DOHH2 (cell line): ENCODE data around the gene SCFD2.
"Not testable (repeated sequence)": the region's sequence is repeated elsewhere in the genome, so short reads cannot be mapped to it uniquely, and the experiment has no call there.

Experiments used
- H3F3A ChIP-seq: fragments of 200-600 bp; sonication (generic), shearing (Covaris generic); 2 replicates; pipeline ENCODE4 v1.6.0; 2016; ENCODE audit warnings: antibody characterized with exemption, mild to moderate bottlenecking; ENCODE audit not compliant: control insufficient read depth, insufficient read depth
- H3K27ac ChIP-seq: fragments of 200-600 bp; sonication (generic); 2 replicates; pipeline ENCODE4 v1.5.1; 2014; ENCODE audit warnings: low read depth, mild to moderate bottlenecking, low read length, moderate library complexity
- H3K27me3 ChIP-seq: fragments of 200-600 bp; sonication (generic); 2 replicates; pipeline ENCODE4 v1.6.1; 2014; ENCODE audit warnings: mild to moderate bottlenecking, low read length, mixed read lengths; ENCODE audit not compliant: control insufficient read depth
- H3K36me3 ChIP-seq: fragments of 200-600 bp; sonication (generic); 2 replicates; pipeline ENCODE4 v1.6.1; 2014; ENCODE audit warnings: mild to moderate bottlenecking, low read length, moderate library complexity, mixed read lengths; ENCODE audit not compliant: control insufficient read depth
- H3K4me1 ChIP-seq: fragments of 200-600 bp; sonication (generic); 2 replicates; pipeline ENCODE4 v1.6.1; 2014; ENCODE audit warnings: mild to moderate bottlenecking, low read length, mixed read lengths; ENCODE audit not compliant: control insufficient read depth
- H3K4me2 ChIP-seq: fragments of 200-600 bp; sonication (generic); 2 replicates; pipeline ENCODE4 v1.6.0; 2014; ENCODE audit warnings: mild to moderate bottlenecking, low read length, moderate library complexity
- H3K4me3 ChIP-seq: fragments of 200-600 bp; sonication (generic); 2 replicates; pipeline ENCODE4 v1.5.1; 2014; ENCODE audit warnings: mild to moderate bottlenecking, low read length, mixed read lengths
- H3K79me2 ChIP-seq: fragments of 200-600 bp; sonication (generic); 2 replicates; pipeline ENCODE4 v1.6.1; 2014; ENCODE audit warnings: mild to moderate bottlenecking, low read length, mixed read lengths; ENCODE audit not compliant: control insufficient read depth
- H3K9me2 ChIP-seq: fragments of 200-600 bp; sonication (generic); replicated peaks from 2 replicates; pipeline ENCODE4 v1.6.1; 2014; ENCODE audit warnings: mild to moderate bottlenecking, low read length, mixed read lengths; ENCODE audit not compliant: control insufficient read depth
- H3K9me3 ChIP-seq: fragments of 200-600 bp; sonication (generic); 2 replicates; pipeline ENCODE4 v1.6.1; 2014; ENCODE audit warnings: antibody characterized with exemption, low read length, mixed read lengths; ENCODE audit not compliant: control insufficient read depth, insufficient read depth
- H4K20me1 ChIP-seq: fragments of 200-600 bp; sonication (generic); 2 replicates; pipeline ENCODE4 v1.6.0; 2014; ENCODE audit warnings: low read depth, mild to moderate bottlenecking, antibody characterized with exemption, low read length, moderate library complexity; ENCODE audit not compliant: control insufficient read depth, insufficient read depth
- CTCF ChIP-seq: fragments of 200-600 bp; sonication (generic); IDR thresholded peaks from one replicate; pipeline ENCODE4 v1.5.1; 2014; ENCODE audit warnings: antibody characterized with exemption, mild to moderate bottlenecking, low read depth, low read length; ENCODE audit not compliant: poor library complexity, severe bottlenecking
- EZH2phosphoT487 ChIP-seq: fragments of 200-600 bp; sonication (generic); IDR thresholded peaks from 2 replicates; pipeline ENCODE4 v1.6.1; 2017; ENCODE audit warnings: borderline replicate concordance, mild to moderate bottlenecking, antibody characterized with exemption, low read length, moderate library complexity, mixed read lengths

The SCFD2 gene

GRCh38 chr4:53274609-53275268 is 91.1 kb downstream of the SCFD2 start:
- Histone ChIP-seq H3K27me3 (no peaks in the 10 kb centered on the region), H3K27ac (no peak overlapping the region)
- TF ChIP-seq CTCF (no peak), EZH2phosphoT487 (no peak)

GRCh38 chr4:53273726-53274125 is 92.1 kb downstream of the SCFD2 start:
- H3K9me3 ChIP-seq = no peaks in the 10 kb centered on the region
- no peak overlapping the region for H3K27ac ChIP-seq
- H3K9me2 ChIP-seq = no peaks in the 10 kb centered on the region
- TF ChIP-seq CTCF (no peak), EZH2phosphoT487 (no peak)
- H3K79me2 ChIP-seq = no peaks in the 10 kb centered on the region
- no peak overlapping the region for H3K4me3 ChIP-seq
- no peak overlapping the region for H3K4me2 ChIP-seq
- H4K20me1 ChIP-seq = no peaks in the 10 kb centered on the region
- no peaks in the 10 kb centered on the region for H3F3A ChIP-seq
- H3K36me3 ChIP-seq = no peaks in the 10 kb centered on the region
- H3K27me3 ChIP-seq = no peaks in the 10 kb centered on the region
- no peaks in the 10 kb centered on the region for H3K4me1 ChIP-seq

More at GRCh38 chr4:53274609-53275268, 91.1 kb downstream of the SCFD2 start:
- Histone ChIP-seq H3K36me3 (no peaks in the 10 kb centered on the region), H3K9me2 (no peaks in the 10 kb centered on the region), H3K4me1 (no peaks in the 10 kb centered on the region), H3K79me2 (no peaks in the 10 kb centered on the region), H3K9me3 (no peaks in the 10 kb centered on the region), H3K4me3 (no peak overlapping the region), H4K20me1 (no peaks in the 10 kb centered on the region), H3F3A (no peaks in the 10 kb centered on the region), H3K4me2 (no peak overlapping the region)

GRCh38 chr4:53267026-53267425 is 98.8 kb downstream of the SCFD2 start:
- Histone ChIP-seq H3K4me3 (no peak overlapping the region), H3K79me2 (no peaks in the 10 kb centered on the region), H3K27me3 (no peaks in the 10 kb centered on the region), H3K36me3 (peaks cover 7% of the 10 kb centered on the region), H3F3A (no peaks in the 10 kb centered on the region), H4K20me1 (no peaks in the 10 kb centered on the region), H3K4me1 (no peaks in the 10 kb centered on the region), H3K27ac (no peak overlapping the region), H3K9me2 (no peaks in the 10 kb centered on the region), H3K9me3 (no peaks in the 10 kb centered on the region), H3K4me2 (no peak overlapping the region)
- TF ChIP-seq CTCF = no peak
- TF ChIP-seq EZH2phosphoT487 = no peak

GRCh38 chr4:53255986-53256385 is 109.9 kb downstream of the SCFD2 start:
- H3K9me3 ChIP-seq, H3K4me1 ChIP-seq, H3K79me2 ChIP-seq, H3K27ac ChIP-seq, H3K36me3 ChIP-seq, H3K4me3 ChIP-seq, H3K9me2 ChIP-seq, H3F3A ChIP-seq, H3K27me3 ChIP-seq, H3K4me2 ChIP-seq, H4K20me1 ChIP-seq: not testable (repeated sequence)
